HG03457 (cell line): Measurements from ENCODE around the gene WDR49.

Experiments used
- ATAC-seq: cut with Tn5 transposase; IDR thresholded peaks from one replicate; pipeline ENCODE4 v1.9.1; 2021; ENCODE audit warnings: moderate number of reproducible peaks; ENCODE audit not compliant: unreplicated experiment

WDR49 gene

GRCh38 chr3:167491621-167492020, 162.1 kb downstream of the WDR49 start:
- ATAC-seq, result no peak

GRCh38 chr3:167489571-167489970, 164.2 kb downstream of the WDR49 start:
- no peak for ATAC-seq

- ATAC-seq, result no peak
These were observed 166.2 kb downstream of the WDR49 start for GRCh38 chr3:167487556-167487955.

GRCh38 chr3:167484551-167484950, 169.2 kb downstream of the WDR49 start:
- ATAC-seq, result no peak

GRCh38 chr3:167483708-167484475, 169.8 kb downstream of the WDR49 start:
- no peak for ATAC-seq

- no peak for ATAC-seq
These were observed 172.6 kb downstream of the WDR49 start for GRCh38 chr3:167481164-167481563.

GRCh38 chr3:167480748-167481147, 173.0 kb downstream of the WDR49 start:
- no peak for ATAC-seq

GRCh38 chr3:167473863-167474262, 179.9 kb downstream of the WDR49 start, which contains the start of gene SERPINI2:
TSS of gene SERPINI2 (minus strand) at chr3:167474042. CDS start at chr3:167471834, 2,208 bp downstream.
- no peak for ATAC-seq

GRCh38 chr3:167469381-167469780, 184.4 kb downstream of the WDR49 start:
- no peak for ATAC-seq

GRCh38 chr3:167467848-167468611, 185.7 kb downstream of the WDR49 start:
- no peak for ATAC-seq

- ATAC-seq, result no peak
These were observed 186.8 kb downstream of the WDR49 start for GRCh38 chr3:167466966-167467365.

GRCh38 chr3:167456157-167456799, 197.5 kb downstream of the WDR49 start:
- ATAC-seq, result no peak

- ATAC-seq, result no peak
These were observed 199.9 kb downstream of the WDR49 start for GRCh38 chr3:167453815-167454214.

GRCh38 chr3:167451282-167451681, 202.5 kb downstream of the WDR49 start:
- ATAC-seq, result no peak

GRCh38 chr3:167450675-167451074, 203.1 kb downstream of the WDR49 start:
- ATAC-seq, result no peak

GRCh38 chr3:167450195-167450594, 203.5 kb downstream of the WDR49 start:
- ATAC-seq, result no peak

- no peak for ATAC-seq
These were observed 208.3 kb downstream of the WDR49 start for GRCh38 chr3:167445491-167445890.

- ATAC-seq, result no peak
These were observed 212.5 kb downstream of the WDR49 start for GRCh38 chr3:167441256-167441655.

- no peak for ATAC-seq
These were observed 216.2 kb downstream of the WDR49 start for GRCh38 chr3:167437428-167438139.
